Breast epithelium (tissue), 3 donors: Measurements from ENCODE around the gene ARL6IP1.

Experiments
- CTCF ChIP-seq, 3 donors: fragments of 450-650 bp; IDR thresholded peaks; one replicate each; pipeline ENCODE4 v1.5.1; 2016 to 2017; ENCODE audit warnings: antibody characterized with exemption in 3 of 3, mild to moderate bottlenecking in 3 of 3, moderate library complexity in 3 of 3
- POLR2AphosphoS5 ChIP-seq, 3 donors: sonication (generic); formaldehyde crosslinking; IDR thresholded peaks; one replicate each; pipeline ENCODE4 v1.6.1; 2017; ENCODE audit warnings: antibody characterized with exemption in 3 of 3

- no peak for TF ChIP-seq CTCF (IDR thresholded peaks at IDR 0.05)
- TF ChIP-seq POLR2AphosphoS5 (IDR thresholded peaks at IDR 0.05) = no peak
These were observed 4.0 kb upstream of the ARL6IP1 start for GRCh38 chr16:18805257-18805773.
